Measurements from ENCODE around the gene CD200R1. TPM values are rescaled to one million over a fixed set of nuclear protein-coding genes. Genes with fewer than 3 reads are reported as not detected.

The CD200R1 gene
- total and polyA plus RNA-seq, 9 of the 15 experiments (the other 6 are each of a cell fraction or from before 2014, with no cell fraction given): 0.04 to 0.23 (median 0.09) TPM; not detected in 5

DNA sequence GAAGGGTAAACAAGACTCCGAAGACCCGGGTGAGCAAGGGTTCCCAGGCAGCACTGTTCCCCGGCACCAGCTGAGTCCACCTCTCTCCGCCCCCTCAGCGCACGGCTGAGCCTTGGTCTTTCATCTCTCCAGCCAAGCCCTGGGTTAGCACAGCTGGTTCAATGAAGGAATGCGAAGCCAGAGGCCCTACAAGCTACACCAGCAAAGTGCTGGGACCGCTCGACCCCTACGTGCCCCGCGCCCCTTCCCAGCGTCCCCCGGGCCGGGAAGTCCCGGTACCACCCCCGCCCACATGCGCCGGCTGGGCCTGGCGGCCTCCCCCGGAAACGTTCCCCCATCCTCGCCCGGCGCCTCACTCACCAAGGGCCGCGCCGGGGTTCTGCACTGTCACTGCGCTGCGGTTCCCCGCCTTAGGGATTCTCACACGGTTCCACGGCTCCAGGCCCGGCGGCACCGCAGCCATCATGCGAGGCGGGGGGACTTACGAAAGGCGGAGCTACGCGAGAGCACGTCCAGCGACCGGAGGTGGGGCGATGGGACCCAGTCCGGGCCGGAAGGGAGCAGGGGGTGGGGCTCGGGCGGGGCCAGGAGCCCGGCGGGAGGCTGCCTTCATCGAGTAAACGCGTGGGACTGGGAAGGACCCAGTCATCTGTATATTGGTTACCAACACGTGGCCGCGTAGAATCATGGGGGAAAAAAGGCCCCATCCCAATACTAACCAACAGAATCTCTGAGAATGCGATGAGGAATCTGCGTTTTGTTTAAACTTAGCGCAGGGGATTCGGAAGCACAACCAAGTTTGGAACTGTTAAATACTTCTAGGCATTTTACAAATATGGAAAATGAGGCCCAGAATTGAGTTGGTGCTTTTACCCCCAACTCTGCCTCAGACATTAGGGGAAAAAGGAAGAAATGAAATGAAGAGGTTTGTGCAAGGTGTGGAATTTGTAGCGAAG, 44.6 kb upstream of the CD200R1 start (continued):
- TF ChIP-seq CUX1 (CRISPR knock-in tag; IDR thresholded peaks at IDR 0.05): no peak
- TF ChIP-seq TAF1 (IDR thresholded peaks at IDR 0.05; ENCODE audit: control insufficient read depth, extremely low read depth, insufficient read depth, low read length, severe bottlenecking): peak; percentile 79
- TF ChIP-seq GTF2F1 (IDR thresholded peaks at IDR 0.05; ENCODE audit: low read depth, low read length): no peak
- no peak for TF ChIP-seq SP2 (IDR thresholded peaks at IDR 0.05; ENCODE audit: extremely low read depth, low read depth, low read length, poor library complexity, severe bottlenecking)
- TF ChIP-seq, protein P1, sequence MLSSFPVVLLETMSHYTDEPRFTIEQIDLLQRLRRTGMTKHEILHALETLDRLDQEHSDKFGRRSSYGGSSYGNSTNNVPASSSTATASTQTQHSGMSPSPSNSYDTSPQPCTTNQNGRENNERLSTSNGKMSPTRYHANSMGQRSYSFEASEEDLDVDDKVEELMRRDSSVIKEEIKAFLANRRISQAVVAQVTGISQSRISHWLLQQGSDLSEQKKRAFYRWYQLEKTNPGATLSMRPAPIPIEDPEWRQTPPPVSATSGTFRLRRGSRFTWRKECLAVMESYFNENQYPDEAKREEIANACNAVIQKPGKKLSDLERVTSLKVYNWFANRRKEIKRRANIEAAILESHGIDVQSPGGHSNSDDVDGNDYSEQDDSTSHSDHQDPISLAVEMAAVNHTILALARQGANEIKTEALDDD (IDR thresholded peaks at IDR 0.05): no peak
- TF ChIP-seq OTX1 (CRISPR knock-in tag; IDR thresholded peaks at IDR 0.05): no peak
- no peak for TF ChIP-seq ZNF76 (CRISPR knock-in tag; IDR thresholded peaks at IDR 0.05; ENCODE audit: borderline replicate concordance)
- no peak for TF ChIP-seq LCOR (CRISPR knock-in tag; IDR thresholded peaks at IDR 0.05)

Data from K562 (cell line).